T-helper 17 cell (primary cell): ENCODE measurements around the gene DSCAM. TPM values are rescaled to one million over a fixed set of nuclear protein-coding genes. Genes with fewer than 3 reads are reported as not detected.

Experiments
- ATAC-seq: fragments of 150-1000 bp; cut with Tn5 transposase; 2 replicates; pipeline ENCODE4 v1.10.0; 2021; ENCODE audit warnings: mild to moderate bottlenecking, moderate library complexity
- DNase-seq, 3 donors: peaks; one replicate each; pipeline versions ENCODE4 v3.0.0 to v3.0.0-alpha.2; 2020 to 2021
- H3K9me3 ChIP-seq: one replicate; pipeline ENCODE4 v1.7.0; 2013; ENCODE audit warnings: low read length, mild to moderate bottlenecking; ENCODE audit not compliant: control insufficient read depth, poor library complexity, severe bottlenecking
- H3K27ac Mint-ChIP-seq: one replicate; pipeline ENCODE4 v1.8.0; 2022; ENCODE audit warnings: mild to moderate bottlenecking, moderate library complexity, mixed read lengths
- H3K27me3 Mint-ChIP-seq: one replicate; pipeline ENCODE4 v1.8.0; 2022; ENCODE audit warnings: mixed read lengths
- H3K36me3 Mint-ChIP-seq: one replicate; pipeline ENCODE4 v1.8.0; 2022; ENCODE audit warnings: low read depth, mixed read lengths
- H3K4me1 Mint-ChIP-seq: one replicate; pipeline ENCODE4 v1.8.0; 2022; ENCODE audit warnings: mild to moderate bottlenecking, mixed read lengths
- H3K4me3 Mint-ChIP-seq: one replicate; pipeline ENCODE4 v1.8.0; 2022; ENCODE audit warnings: mild to moderate bottlenecking, moderate library complexity, mixed read lengths
- total RNA-seq, 4 donors: library from RNA in 2 of 4; stranded (reverse) in 2 of 4; gene quantifications; one replicate each; pipeline ENCODE4 v1.2.3 and lab custom pipeline; 2022 to 2026

Gene DSCAM
- total RNA-seq, 2 donors from 2014 or later = not detected

- DNase-seq (no peak), ATAC-seq (no peak)
- no peaks in the 10 kb centered on the region for H3K4me1 Mint-ChIP-seq
- no peak overlapping the region for H3K27ac Mint-ChIP-seq
- H3K36me3 Mint-ChIP-seq = no peaks in the 10 kb centered on the region
- no peak overlapping the region for H3K4me3 Mint-ChIP-seq
- no peaks in the 10 kb centered on the region for H3K9me3 ChIP-seq
- peaks cover 4% of the 10 kb centered on the region for H3K27me3 Mint-ChIP-seq
Observed at GRCh38 chr21:40179166-40179565, 667.8 kb downstream of the DSCAM start.

- Mint-ChIP-seq H3K36me3 (no peaks in the 10 kb centered on the region), H3K4me3 (no peak overlapping the region), H3K27me3 (peaks cover 4% of the 10 kb centered on the region), H3K4me1 (no peaks in the 10 kb centered on the region), H3K27ac (no peak overlapping the region)
- DNase-seq = no peak
- no peaks in the 10 kb centered on the region for H3K9me3 ChIP-seq
- ATAC-seq = no peak
Observed at GRCh38 chr21:40178726-40179125, 668.2 kb downstream of the DSCAM start.

DNA sequence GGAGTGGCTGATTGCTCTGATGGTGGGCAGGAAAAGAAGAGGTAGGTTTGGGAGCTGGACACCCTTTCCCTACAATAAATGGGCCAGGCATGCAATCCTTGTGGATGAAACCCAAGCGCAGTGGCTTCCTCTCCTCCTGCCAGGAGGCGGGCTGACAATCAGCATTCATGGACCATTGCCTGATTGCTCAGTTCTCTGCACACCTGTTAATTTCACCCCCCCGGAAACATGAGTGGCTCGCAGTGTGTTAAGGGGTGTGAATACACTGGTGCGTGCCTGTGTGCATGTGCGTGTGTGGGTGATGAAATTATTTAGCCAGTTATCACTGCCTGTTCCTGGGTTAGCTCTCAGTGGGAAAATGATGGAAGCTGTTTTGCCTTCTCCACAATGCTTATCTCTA, 669.0 kb downstream of the DSCAM start:
- no peak for ATAC-seq
- no peaks in the 10 kb centered on the region for H3K4me1 Mint-ChIP-seq
- no peak for DNase-seq
- no peaks in the 10 kb centered on the region for H3K36me3 Mint-ChIP-seq
- H3K27ac Mint-ChIP-seq = no peak overlapping the region
- no peak overlapping the region for H3K4me3 Mint-ChIP-seq
- H3K27me3 Mint-ChIP-seq = peaks cover 4% of the 10 kb centered on the region
- no peaks in the 10 kb centered on the region for H3K9me3 ChIP-seq

DNA sequence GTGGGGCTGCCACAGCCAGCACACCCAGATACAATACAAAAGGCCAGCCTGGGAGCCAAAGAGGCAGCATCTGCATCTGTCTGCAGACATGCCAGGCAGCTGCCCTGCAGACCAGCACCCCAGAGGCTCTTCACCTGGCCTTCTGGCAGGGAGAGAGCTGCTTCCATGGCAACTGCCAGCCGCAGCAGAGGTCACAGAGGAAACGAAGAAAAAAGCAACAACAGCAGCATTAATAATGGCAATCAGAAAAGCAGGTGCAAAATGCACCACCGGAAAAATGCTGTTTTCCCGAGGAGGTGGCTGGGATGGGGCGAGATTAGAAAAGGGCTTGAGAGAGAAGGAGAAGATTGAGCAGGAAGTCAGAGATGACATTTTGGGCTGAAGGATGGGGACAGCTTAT, 670.2 kb downstream of the DSCAM start:
- H3K4me3 Mint-ChIP-seq = no peak overlapping the region
- H3K36me3 Mint-ChIP-seq = no peaks in the 10 kb centered on the region
- ATAC-seq (no peak), DNase-seq (no peak)
- H3K4me1 Mint-ChIP-seq = no peaks in the 10 kb centered on the region
- no peak overlapping the region for H3K27ac Mint-ChIP-seq
- H3K27me3 Mint-ChIP-seq = peaks cover 4% of the 10 kb centered on the region
- H3K9me3 ChIP-seq = no peaks in the 10 kb centered on the region

DNA sequence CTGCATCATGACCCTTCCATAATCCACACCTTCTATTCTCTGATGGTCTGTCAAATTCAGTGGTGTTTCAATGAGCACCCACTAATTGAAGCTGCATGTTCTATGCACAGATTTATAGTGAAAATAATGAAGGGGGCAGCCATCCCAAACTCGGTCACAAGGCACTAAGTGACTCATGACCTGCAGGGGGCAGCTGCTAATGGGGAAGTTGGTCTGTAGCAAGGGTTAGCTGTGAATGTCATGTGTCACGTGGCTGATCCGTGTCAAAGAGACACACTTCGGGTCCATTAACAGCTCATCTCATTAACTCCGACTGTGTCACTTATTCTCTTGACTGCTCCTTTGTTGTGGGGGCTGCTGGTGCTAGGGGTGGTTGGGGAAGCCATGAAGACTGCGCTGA, 673.1 kb downstream of the DSCAM start:
- no peak overlapping the region for H3K27ac Mint-ChIP-seq
- H3K9me3 ChIP-seq = no peaks in the 10 kb centered on the region
- no peak overlapping the region for H3K4me3 Mint-ChIP-seq
- H3K27me3 Mint-ChIP-seq = peaks cover 4% of the 10 kb centered on the region
- H3K4me1 Mint-ChIP-seq = no peaks in the 10 kb centered on the region
- ATAC-seq (no peak), DNase-seq (no peak)
- H3K36me3 Mint-ChIP-seq = no peaks in the 10 kb centered on the region

DNA sequence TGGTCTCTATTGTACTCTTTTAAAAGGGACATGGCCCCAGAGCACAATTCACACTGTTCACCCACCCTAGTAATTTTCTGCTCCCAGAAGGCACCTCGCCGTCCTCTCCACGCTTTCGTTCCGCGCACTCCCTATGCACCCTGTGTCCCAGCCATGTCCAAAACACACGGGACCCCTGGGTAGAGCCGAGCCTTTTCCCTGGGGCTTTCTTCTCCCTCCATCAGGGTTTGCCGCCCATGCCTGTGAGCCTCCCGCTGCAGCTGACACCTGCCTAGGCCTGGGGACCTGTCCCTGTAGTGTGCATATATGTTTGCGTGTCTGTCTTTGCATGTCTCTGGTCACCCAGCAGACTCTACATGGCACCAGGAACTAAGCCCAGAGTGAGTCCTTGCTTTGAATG, 677.0 kb downstream of the DSCAM start:
- Mint-ChIP-seq H3K27me3 (no peaks in the 10 kb centered on the region), H3K27ac (no peak overlapping the region), H3K4me1 (no peaks in the 10 kb centered on the region), H3K36me3 (no peaks in the 10 kb centered on the region), H3K4me3 (no peak overlapping the region)
- no peak for ATAC-seq
- H3K9me3 ChIP-seq = no peaks in the 10 kb centered on the region
- no peak for DNase-seq

- no peaks in the 10 kb centered on the region for H3K4me1 Mint-ChIP-seq
- H3K36me3 Mint-ChIP-seq = no peaks in the 10 kb centered on the region
- H3K27me3 Mint-ChIP-seq = no peaks in the 10 kb centered on the region
- ATAC-seq (no peak), DNase-seq (no peak)
- H3K4me3 Mint-ChIP-seq = no peak overlapping the region
- no peaks in the 10 kb centered on the region for H3K9me3 ChIP-seq
- H3K27ac Mint-ChIP-seq = no peak overlapping the region
Observed at GRCh38 chr21:40166291-40166843, 680.6 kb downstream of the DSCAM start.

DNA sequence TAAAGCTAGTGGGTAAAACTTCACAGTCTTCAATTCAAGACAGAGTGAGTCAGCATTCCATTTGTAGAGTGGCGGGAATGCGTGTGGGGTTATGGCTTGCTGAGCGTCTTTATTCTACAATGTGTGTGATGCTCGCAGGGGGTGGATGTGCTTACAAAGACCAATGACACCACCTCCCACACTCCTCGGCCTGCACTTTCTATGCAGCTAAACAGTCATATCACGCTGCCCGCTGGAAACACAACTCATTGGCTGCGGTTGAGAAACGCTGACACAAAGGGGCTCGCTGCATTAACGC, 681.2 kb downstream of the DSCAM start:
- H3K36me3 Mint-ChIP-seq = no peaks in the 10 kb centered on the region
- no peaks in the 10 kb centered on the region for H3K9me3 ChIP-seq
- H3K4me3 Mint-ChIP-seq = no peak overlapping the region
- H3K27me3 Mint-ChIP-seq = peaks cover 4% of the 10 kb centered on the region
- H3K4me1 Mint-ChIP-seq = no peaks in the 10 kb centered on the region
- ATAC-seq (no peak), DNase-seq (no peak)
- H3K27ac Mint-ChIP-seq = no peak overlapping the region

GRCh38 chr21:40164905-40165772, 681.8 kb downstream of the DSCAM start:
- H3K4me1 Mint-ChIP-seq = no peaks in the 10 kb centered on the region
- ATAC-seq (no peak), DNase-seq (no peak)
- H3K27ac Mint-ChIP-seq = no peak overlapping the region
- no peaks in the 10 kb centered on the region for H3K36me3 Mint-ChIP-seq
- peaks cover 4% of the 10 kb centered on the region for H3K27me3 Mint-ChIP-seq
- H3K9me3 ChIP-seq = no peaks in the 10 kb centered on the region
- H3K4me3 Mint-ChIP-seq = no peak overlapping the region

GRCh38 chr21:40162075-40162474, 684.9 kb downstream of the DSCAM start:
- no peaks in the 10 kb centered on the region for H3K9me3 ChIP-seq
- Mint-ChIP-seq H3K27me3 (peaks cover 4% of the 10 kb centered on the region), H3K4me1 (no peaks in the 10 kb centered on the region), H3K36me3 (no peaks in the 10 kb centered on the region), H3K27ac (no peak overlapping the region), H3K4me3 (no peak overlapping the region)
- ATAC-seq = no peak
- no peak for DNase-seq

GRCh38 chr21:40160911-40161310, 686.0 kb downstream of the DSCAM start:
- H3K4me1 Mint-ChIP-seq = no peaks in the 10 kb centered on the region
- peaks cover 4% of the 10 kb centered on the region for H3K27me3 Mint-ChIP-seq
- H3K9me3 ChIP-seq = no peaks in the 10 kb centered on the region
- no peaks in the 10 kb centered on the region for H3K36me3 Mint-ChIP-seq
- H3K4me3 Mint-ChIP-seq = no peak overlapping the region
- ATAC-seq = no peak
- no peak for DNase-seq
- no peak overlapping the region for H3K27ac Mint-ChIP-seq

- Mint-ChIP-seq H3K4me3 (no peak overlapping the region), H3K36me3 (no peaks in the 10 kb centered on the region), H3K27me3 (peaks cover 4% of the 10 kb centered on the region), H3K4me1 (no peaks in the 10 kb centered on the region), H3K27ac (no peak overlapping the region)
- no peaks in the 10 kb centered on the region for H3K9me3 ChIP-seq
- DNase-seq = no peak
- ATAC-seq = no peak
Observed at GRCh38 chr21:40158366-40158765, 688.6 kb downstream of the DSCAM start.

GRCh38 chr21:40155563-40155962, 691.4 kb downstream of the DSCAM start:
- ATAC-seq (no peak), DNase-seq (no peak)
- H3K9me3 ChIP-seq = no peaks in the 10 kb centered on the region
- no peak overlapping the region for H3K4me3 Mint-ChIP-seq
- no peaks in the 10 kb centered on the region for H3K27me3 Mint-ChIP-seq
- H3K27ac Mint-ChIP-seq = no peak overlapping the region
- H3K4me1 Mint-ChIP-seq = no peaks in the 10 kb centered on the region
- no peaks in the 10 kb centered on the region for H3K36me3 Mint-ChIP-seq

DNA sequence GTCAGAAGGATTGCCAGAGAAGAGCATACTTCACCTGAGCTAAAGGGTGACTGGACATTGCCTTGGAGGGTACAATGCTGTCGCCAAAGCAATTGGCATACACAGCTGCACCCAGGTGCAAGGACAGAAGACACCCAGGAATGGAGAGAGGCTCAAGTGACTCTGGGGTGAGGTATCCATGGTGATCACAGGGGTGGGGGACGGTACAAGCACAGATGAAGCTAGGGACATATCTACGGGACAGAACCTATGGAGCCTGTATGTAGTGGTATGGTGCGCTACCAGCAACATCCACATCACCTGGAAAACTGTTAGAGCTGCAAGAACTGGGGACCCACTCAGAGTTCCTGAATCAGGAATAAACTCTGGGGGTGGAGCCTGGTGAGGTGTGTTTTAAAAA, 693.6 kb downstream of the DSCAM start:
- no peaks in the 10 kb centered on the region for H3K9me3 ChIP-seq
- H3K4me3 Mint-ChIP-seq = no peak overlapping the region
- no peaks in the 10 kb centered on the region for H3K4me1 Mint-ChIP-seq
- no peaks in the 10 kb centered on the region for H3K27me3 Mint-ChIP-seq
- no peak for ATAC-seq
- no peak overlapping the region for H3K27ac Mint-ChIP-seq
- DNase-seq = no peak
- no peaks in the 10 kb centered on the region for H3K36me3 Mint-ChIP-seq
